CD4-positive, alpha-beta T cell treated with Interleukin-17A for 1 hour (primary cell): ENCODE results near the gene RNU6-9.

ENCODE experiments used
- DNase-seq: peaks from one replicate; pipeline ENCODE4 v3.0.0-alpha.2; 2020

Gene RNU6-9

GRCh38 chr19:899336-900042 is 6.2 kb downstream of the RNU6-9 start:
- DNase-seq: no peak

- no peak for DNase-seq
These were observed 6.7 kb downstream of the RNU6-9 start for GRCh38 chr19:900043-900301.

GRCh38 chr19:900302-901111 is 7.2 kb downstream of the RNU6-9 start:
- DNase-seq: peak; percentile 65

GRCh38 chr19:901216-902092 is 8.2 kb downstream of the RNU6-9 start:
- no peak for DNase-seq

GRCh38 chr19:902093-902370 is 8.7 kb downstream of the RNU6-9 start:
- DNase-seq: no peak

GRCh38 chr19:902446-903226 is 9.4 kb downstream of the RNU6-9 start:
- no peak for DNase-seq

GRCh38 chr19:903266-903797 is 10.0 kb downstream of the RNU6-9 start:
- no peak for DNase-seq

GRCh38 chr19:904545-904944 is 11.3 kb downstream of the RNU6-9 start:
- no peak for DNase-seq

GRCh38 chr19:906480-906879 is 13.2 kb downstream of the RNU6-9 start:
- peak; percentile 62 for DNase-seq

- peak; percentile 48 for DNase-seq
These were observed 14.0 kb downstream of the RNU6-9 start for GRCh38 chr19:907183-907853.

GRCh38 chr19:911197-912033 is 18.1 kb downstream of the RNU6-9 start:
- no peak for DNase-seq

- peak; percentile 58 for DNase-seq
These were observed 19.1 kb downstream of the RNU6-9 start for GRCh38 chr19:912181-913079.

- DNase-seq: peak; percentile 89
These were observed 19.9 kb downstream of the RNU6-9 start, which contains the start of gene R3HDM4 for GRCh38 chr19:913080-913748. Gene R3HDM4 (minus strand): TSS chr19:913219. CDS start chr19:913157, 62 bp downstream.

- no peak for DNase-seq
These were observed 23.5 kb downstream of the RNU6-9 start for GRCh38 chr19:916645-917322.

GRCh38 chr19:917323-918151 is 24.3 kb downstream of the RNU6-9 start, which contains the start of gene KISS1R:
Gene KISS1R (plus strand): TSS chr19:917333. CDS start chr19:917503, 170 bp downstream.
- DNase-seq: peak; percentile 59

- no peak for DNase-seq
These were observed 24.8 kb downstream of the RNU6-9 start for GRCh38 chr19:918152-918437.

GRCh38 chr19:918481-919198 is 25.4 kb downstream of the RNU6-9 start:
- DNase-seq: no peak
